Keratinocyte (primary cell): ENCODE data around the gene CD8A.

Experiments
- EZH2 ChIP-seq: IDR thresholded peaks from one replicate; pipeline ENCODE4 v1.6.1; 2012; ENCODE audit warnings: inconsistent platforms, mild to moderate bottlenecking, low read length, moderate library complexity
- TF ChIP-seq, protein P1 (sequence below), 3 experiments: IDR thresholded peaks in 1 of 3; conservative IDR thresholded peaks in 1 of 3; optimal IDR thresholded peaks in 1 of 3; 2 replicates in 2 of 3; 3 replicates in 1 of 3; pipeline versions ENCODE3 to v1.5.1; 2011; ENCODE audit warnings: low read length in 3 of 3, mild to moderate bottlenecking in 3 of 3, moderate library complexity in 2 of 3, control low read depth in 1 of 3, inconsistent platforms in 1 of 3; ENCODE audit not compliant: insufficient read depth in 2 of 3; ENCODE audit errors: extremely low read depth in 1 of 3

GRCh38 chr2:86806059-86806857 lies 15.5 kb upstream of the CD8A start:
- TF ChIP-seq, protein P1, sequence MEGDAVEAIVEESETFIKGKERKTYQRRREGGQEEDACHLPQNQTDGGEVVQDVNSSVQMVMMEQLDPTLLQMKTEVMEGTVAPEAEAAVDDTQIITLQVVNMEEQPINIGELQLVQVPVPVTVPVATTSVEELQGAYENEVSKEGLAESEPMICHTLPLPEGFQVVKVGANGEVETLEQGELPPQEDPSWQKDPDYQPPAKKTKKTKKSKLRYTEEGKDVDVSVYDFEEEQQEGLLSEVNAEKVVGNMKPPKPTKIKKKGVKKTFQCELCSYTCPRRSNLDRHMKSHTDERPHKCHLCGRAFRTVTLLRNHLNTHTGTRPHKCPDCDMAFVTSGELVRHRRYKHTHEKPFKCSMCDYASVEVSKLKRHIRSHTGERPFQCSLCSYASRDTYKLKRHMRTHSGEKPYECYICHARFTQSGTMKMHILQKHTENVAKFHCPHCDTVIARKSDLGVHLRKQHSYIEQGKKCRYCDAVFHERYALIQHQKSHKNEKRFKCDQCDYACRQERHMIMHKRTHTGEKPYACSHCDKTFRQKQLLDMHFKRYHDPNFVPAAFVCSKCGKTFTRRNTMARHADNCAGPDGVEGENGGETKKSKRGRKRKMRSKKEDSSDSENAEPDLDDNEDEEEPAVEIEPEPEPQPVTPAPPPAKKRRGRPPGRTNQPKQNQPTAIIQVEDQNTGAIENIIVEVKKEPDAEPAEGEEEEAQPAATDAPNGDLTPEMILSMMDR (optimal IDR thresholded peaks at IDR 0.05 in 1 of 3, IDR thresholded peaks at IDR 0.05 in 1 of 3, conservative IDR thresholded peaks at IDR 0.05 in 1 of 3; ENCODE audit: extremely low read depth in 1 of 3, insufficient read depth in 2 of 3, low read length in 3 of 3): no peak
- TF ChIP-seq EZH2: no peak
